Trophoblast cell (in vitro differentiated cells and primary cell): ENCODE measurements around the gene TRPV5.

Source experiments
- DNase-seq, 2 donors: peaks; one replicate each; pipeline ENCODE4 v3.0.0-alpha.2; 2016
- H2AFZ ChIP-seq: 2 replicates; pipeline ENCODE4 v1.6.1; 2013; ENCODE audit warnings: low read length, moderate library complexity, mild to moderate bottlenecking; ENCODE audit not compliant: insufficient read depth, poor library complexity
- H2AK5ac ChIP-seq: 2 replicates; pipeline ENCODE4 v1.6.1; 2013; ENCODE audit warnings: mild to moderate bottlenecking, low read length
- H2BK120ac ChIP-seq: 2 replicates; pipeline ENCODE4 v1.6.1; 2013; ENCODE audit warnings: low read length, mild to moderate bottlenecking, moderate library complexity; ENCODE audit not compliant: insufficient read depth, poor library complexity
- H2BK12ac ChIP-seq: 2 replicates; pipeline ENCODE4 v1.6.1; 2013; ENCODE audit warnings: mild to moderate bottlenecking, low read length, moderate library complexity
- H2BK5ac ChIP-seq: 2 replicates; pipeline ENCODE4 v1.6.1; 2013; ENCODE audit warnings: low read length, low read depth, moderate library complexity, mild to moderate bottlenecking; ENCODE audit not compliant: poor library complexity
- H3K14ac ChIP-seq: 2 replicates; pipeline ENCODE4 v1.6.1; 2013; ENCODE audit warnings: mild to moderate bottlenecking, low read length
- H3K18ac ChIP-seq: 2 replicates; pipeline ENCODE4 v1.6.1; 2013; ENCODE audit warnings: mild to moderate bottlenecking, low read length
- H3K23ac ChIP-seq: 2 replicates; pipeline ENCODE4 v1.6.1; 2013; ENCODE audit warnings: low read length
- H3K27ac ChIP-seq: 2 replicates; pipeline ENCODE4 v1.5.1; 2013; ENCODE audit warnings: low read depth, mild to moderate bottlenecking, inconsistent platforms, low read length, moderate library complexity
- H3K27me3 ChIP-seq: 2 replicates; pipeline ENCODE4 v1.6.1; 2013; ENCODE audit warnings: inconsistent platforms, mild to moderate bottlenecking, low read length, moderate library complexity; ENCODE audit not compliant: insufficient read depth
- H3K36me3 ChIP-seq, 2 experiments: 1 replicate in 1 of 2; 2 replicates in 1 of 2; pipeline ENCODE4 v1.6.1; 2013; ENCODE audit warnings: low read length in 2 of 2, mild to moderate bottlenecking in 2 of 2, moderate library complexity in 1 of 2; ENCODE audit not compliant: insufficient read depth in 2 of 2, control insufficient read depth in 1 of 2
- H3K4ac ChIP-seq: 2 replicates; pipeline ENCODE4 v1.6.1; 2013; ENCODE audit warnings: low read depth, mild to moderate bottlenecking, low read length, moderate library complexity
- H3K4me1 ChIP-seq, 2 experiments: 1 replicate in 1 of 2; 2 replicates in 1 of 2; pipeline ENCODE4 v1.6.1; 2013; ENCODE audit warnings: low read length in 2 of 2, mild to moderate bottlenecking in 2 of 2, moderate library complexity in 1 of 2; ENCODE audit not compliant: insufficient read depth in 2 of 2, control insufficient read depth in 1 of 2
- H3K4me2 ChIP-seq: 2 replicates; pipeline ENCODE4 v1.6.1; 2013; ENCODE audit warnings: inconsistent platforms, mild to moderate bottlenecking, low read length, moderate library complexity
- H3K4me3 ChIP-seq: 2 replicates; pipeline ENCODE4 v1.5.1; 2013; ENCODE audit warnings: mild to moderate bottlenecking, low read depth, low read length, inconsistent platforms
- H3K79me1 ChIP-seq: one replicate; pipeline ENCODE4 v1.6.1; 2013; ENCODE audit warnings: low read length
- H3K79me2 ChIP-seq: 2 replicates; pipeline ENCODE4 v1.6.1; 2013; ENCODE audit warnings: low read length, mild to moderate bottlenecking; ENCODE audit not compliant: control insufficient read depth, insufficient read depth, poor library complexity
- H3K9ac ChIP-seq: 2 replicates; pipeline ENCODE4 v1.6.1; 2013; ENCODE audit warnings: mild to moderate bottlenecking, low read length
- H3K9me3 ChIP-seq: 2 replicates; pipeline ENCODE4 v1.6.1; 2013; ENCODE audit warnings: low read depth, mild to moderate bottlenecking, control low read depth, inconsistent platforms, low read length; ENCODE audit not compliant: insufficient read depth
- H4K12ac ChIP-seq: 2 replicates; pipeline ENCODE4 v1.6.1; 2013; ENCODE audit warnings: low read depth, mild to moderate bottlenecking, low read length, moderate library complexity
- H4K8ac ChIP-seq: 2 replicates; pipeline ENCODE4 v1.6.1; 2013; ENCODE audit warnings: low read depth, mild to moderate bottlenecking, low read length, moderate library complexity
- H4K91ac ChIP-seq: one replicate; pipeline ENCODE4 v1.6.1; 2013; ENCODE audit warnings: low read depth, mild to moderate bottlenecking, low read length, moderate library complexity
- WGBS: extraction: QIAGEN DNeasy Blood & Tissue Kit; methylation state at CpG from one replicate; pipeline ENCODE4 v1.1.7; 2013; ENCODE audit warnings: missing lambda C conversion rate; ENCODE audit not compliant: insufficient read length, insufficient coverage; ENCODE audit errors: extremely low coverage; 5-methylcytosine and 5-hydroxymethylcytosine counted together

The TRPV5 gene

GRCh38 chr7:142916508-142916907 is 17.0 kb downstream of the TRPV5 start:
- no peaks in the 10 kb centered on the region for H3K27me3 ChIP-seq
- H3K18ac ChIP-seq, result no peak overlapping the region
- H2BK5ac ChIP-seq, result no peak overlapping the region
- no peak overlapping the region for H2BK120ac ChIP-seq
- no peak overlapping the region for H4K8ac ChIP-seq
- no peak overlapping the region for H3K14ac ChIP-seq
- no peaks in the 10 kb centered on the region for H3K79me1 ChIP-seq
- H3K4ac ChIP-seq, result no peak overlapping the region
- WGBS, result no CpG with 5 or more reads among the region's 2 CpGs
- H3K4me1 ChIP-seq, result peaks cover 2 to 9% of the 10 kb centered on the region in 2 experiments
- H3K4me2 ChIP-seq, result no peak overlapping the region
- no peaks in the 10 kb centered on the region for H3K79me2 ChIP-seq
- no peaks in the 10 kb centered on the region for H3K36me3 ChIP-seq
- no peak overlapping the region for H2AK5ac ChIP-seq
- no peak overlapping the region for H3K23ac ChIP-seq
- DNase-seq, result no peak
- H3K27ac ChIP-seq, result no peak overlapping the region
- H4K91ac ChIP-seq, result no peak overlapping the region
- H4K12ac ChIP-seq, result no peak overlapping the region
- no peaks in the 10 kb centered on the region for H3K9me3 ChIP-seq
- no peak overlapping the region for H2AFZ ChIP-seq
- no peak overlapping the region for H2BK12ac ChIP-seq
- no peak overlapping the region for H3K9ac ChIP-seq
- no peak overlapping the region for H3K4me3 ChIP-seq

- Histone ChIP-seq H3K4me3 (no peak overlapping the region), H2BK12ac (no peak overlapping the region), H2BK5ac (no peak overlapping the region), H3K4me1 (peaks cover 2 to 9% of the 10 kb centered on the region in 2 experiments), H2AK5ac (no peak overlapping the region), H3K27me3 (no peaks in the 10 kb centered on the region), H4K8ac (no peak overlapping the region), H3K79me1 (no peaks in the 10 kb centered on the region), H3K4ac (no peak overlapping the region), H3K18ac (no peak overlapping the region), H3K36me3 (no peaks in the 10 kb centered on the region), H3K14ac (no peak overlapping the region), H2AFZ (no peak overlapping the region), H3K23ac (no peak overlapping the region), H3K9ac (no peak overlapping the region), H4K12ac (no peak overlapping the region), H4K91ac (no peak overlapping the region), H3K4me2 (no peak overlapping the region), H2BK120ac (no peak overlapping the region), H3K27ac (no peak overlapping the region), H3K9me3 (no peaks in the 10 kb centered on the region), H3K79me2 (no peaks in the 10 kb centered on the region)
- DNase-seq, result no peak
- no CpG with 5 or more reads among the region's 8 CpGs for WGBS
Measured at GRCh38 chr7:142915315-142915714, 18.2 kb downstream of the TRPV5 start.

- WGBS, result no CpG with 5 or more reads among the region's 1 CpG
- Histone ChIP-seq H3K79me1 (no peaks in the 10 kb centered on the region), H3K4ac (no peak overlapping the region), H3K27me3 (no peaks in the 10 kb centered on the region), H2BK5ac (no peak overlapping the region), H3K23ac (no peak overlapping the region), H3K27ac (no peak overlapping the region), H3K4me1 (peaks cover 2 to 9% of the 10 kb centered on the region in 2 experiments), H4K12ac (no peak overlapping the region), H3K18ac (no peak overlapping the region), H2AFZ (no peak overlapping the region), H2AK5ac (no peak overlapping the region), H2BK120ac (no peak overlapping the region), H3K4me3 (no peak overlapping the region), H3K36me3 (no peaks in the 10 kb centered on the region), H4K8ac (no peak overlapping the region), H3K79me2 (no peaks in the 10 kb centered on the region), H2BK12ac (no peak overlapping the region), H3K9me3 (no peaks in the 10 kb centered on the region), H3K4me2 (no peak overlapping the region), H4K91ac (no peak overlapping the region), H3K9ac (no peak overlapping the region), H3K14ac (no peak overlapping the region)
- DNase-seq, result no peak
Measured at GRCh38 chr7:142914121-142914520, 19.4 kb downstream of the TRPV5 start.

- Histone ChIP-seq H3K4me1 (peaks cover 2 to 9% of the 10 kb centered on the region in 2 experiments), H3K36me3 (no peaks in the 10 kb centered on the region), H2AFZ (no peak overlapping the region), H4K91ac (no peak overlapping the region), H4K8ac (no peak overlapping the region), H4K12ac (no peak overlapping the region), H3K9ac (no peak overlapping the region), H2BK120ac (no peak overlapping the region), H3K4me2 (no peak overlapping the region), H2BK12ac (no peak overlapping the region), H2BK5ac (no peak overlapping the region), H3K18ac (no peak overlapping the region), H3K14ac (no peak overlapping the region), H3K79me2 (no peaks in the 10 kb centered on the region), H3K27ac (no peak overlapping the region), H3K4ac (no peak overlapping the region), H3K79me1 (no peaks in the 10 kb centered on the region), H3K23ac (no peak overlapping the region), H3K27me3 (no peaks in the 10 kb centered on the region), H3K9me3 (no peaks in the 10 kb centered on the region), H2AK5ac (no peak overlapping the region), H3K4me3 (no peak overlapping the region)
- DNase-seq, result no peak
- no CpG with 5 or more reads among the region's 2 CpGs for WGBS
Measured at GRCh38 chr7:142913566-142913965, 20.0 kb downstream of the TRPV5 start.
